Mesenchymal stem cell (in vitro differentiated cells and primary cell): ENCODE data around the gene ZNF799.
"Not testable (repeated sequence)": the region's sequence is repeated elsewhere in the genome, so short reads cannot be mapped to it uniquely, and the experiment has no call there.

Source experiments
- DNase-seq: peaks from one replicate; pipeline ENCODE4 v3.0.0-alpha.2; 2013
- H2AFZ ChIP-seq: one replicate; pipeline ENCODE4 v1.6.1; 2013; ENCODE audit warnings: low read depth, mild to moderate bottlenecking, control low read depth, inconsistent platforms, low read length, moderate library complexity
- H2AK5ac ChIP-seq: 2 replicates; pipeline ENCODE4 v1.6.1; 2013; ENCODE audit warnings: low read length, moderate library complexity, mild to moderate bottlenecking, inconsistent platforms; ENCODE audit not compliant: severe bottlenecking
- H2BK120ac ChIP-seq: one replicate; pipeline ENCODE4 v1.6.1; 2013; ENCODE audit warnings: low read depth, mild to moderate bottlenecking, inconsistent platforms, low read length, moderate library complexity
- H2BK12ac ChIP-seq, 2 experiments: one replicate each; pipeline ENCODE4 v1.6.1; 2013; ENCODE audit warnings: inconsistent platforms in 2 of 2, low read length in 2 of 2, mild to moderate bottlenecking in 2 of 2, moderate library complexity in 2 of 2, control low read depth in 1 of 2
- H2BK15ac ChIP-seq: one replicate; pipeline ENCODE4 v1.6.1; 2013; ENCODE audit warnings: mild to moderate bottlenecking, low read depth, inconsistent platforms; ENCODE audit not compliant: poor library complexity, severe bottlenecking
- H2BK5ac ChIP-seq: 2 replicates; pipeline ENCODE4 v1.6.1; 2013; ENCODE audit warnings: low read depth, mild to moderate bottlenecking, low read length, control low read depth, inconsistent platforms; ENCODE audit not compliant: poor library complexity, severe bottlenecking
- H3K14ac ChIP-seq, 2 experiments: one replicate each; pipeline ENCODE4 v1.6.1; 2013; ENCODE audit warnings: inconsistent platforms in 2 of 2, low read length in 2 of 2, control low read depth in 1 of 2, mild to moderate bottlenecking in 1 of 2, moderate library complexity in 1 of 2
- H3K18ac ChIP-seq, 2 experiments: one replicate each; pipeline ENCODE4 v1.6.1; 2013; ENCODE audit warnings: inconsistent platforms in 2 of 2, low read length in 2 of 2, control low read depth in 1 of 2, low read depth in 1 of 2, mild to moderate bottlenecking in 1 of 2
- H3K23ac ChIP-seq, 2 experiments: one replicate each; pipeline ENCODE4 v1.6.1; 2013; ENCODE audit warnings: inconsistent platforms in 2 of 2, low read length in 2 of 2, mild to moderate bottlenecking in 2 of 2, moderate library complexity in 2 of 2, control low read depth in 1 of 2
- H3K27ac ChIP-seq: 2 replicates; pipeline ENCODE4 v1.5.1; 2013; ENCODE audit warnings: mild to moderate bottlenecking, moderate library complexity, low read length, control low read depth, inconsistent platforms; ENCODE audit not compliant: poor library complexity, severe bottlenecking
- H3K27me3 ChIP-seq, 2 experiments: 2 replicates each; pipeline versions ENCODE4 v1.6.1 to v1.7.0; 2013; ENCODE audit warnings: low read length in 2 of 2, mild to moderate bottlenecking in 2 of 2, moderate library complexity in 2 of 2, control low read depth in 1 of 2, inconsistent platforms in 1 of 2; ENCODE audit not compliant: control insufficient read depth in 1 of 2, insufficient read depth in 1 of 2
- H3K36me3 ChIP-seq, 2 experiments: 2 replicates each; pipeline versions ENCODE4 v1.6.1 to v1.7.0; 2013; ENCODE audit warnings: low read length in 2 of 2, control low read depth in 1 of 2, inconsistent platforms in 1 of 2, low read depth in 1 of 2, mild to moderate bottlenecking in 1 of 2; ENCODE audit not compliant: insufficient read depth in 2 of 2, control insufficient read depth in 1 of 2
- H3K4ac ChIP-seq, 2 experiments: one replicate each; pipeline ENCODE4 v1.6.1; 2013; ENCODE audit warnings: inconsistent platforms in 2 of 2, low read length in 2 of 2, mild to moderate bottlenecking in 2 of 2, moderate library complexity in 2 of 2, control low read depth in 1 of 2, low read depth in 1 of 2
- H3K4me1 ChIP-seq: 2 replicates; pipeline ENCODE4 v1.6.1; 2013; ENCODE audit warnings: low read depth, low read length, control low read depth; ENCODE audit not compliant: control insufficient read depth, insufficient read depth
- H3K4me2 ChIP-seq: 2 replicates; pipeline ENCODE4 v1.6.1; 2013; ENCODE audit warnings: low read length, mild to moderate bottlenecking, inconsistent platforms; ENCODE audit not compliant: poor library complexity, severe bottlenecking
- H3K4me3 ChIP-seq, 2 experiments: 2 replicates each; pipeline versions ENCODE4 v1.5.1 to v1.7.0; 2013; ENCODE audit warnings: low read length in 2 of 2, mild to moderate bottlenecking in 2 of 2, control low read depth in 1 of 2, low read depth in 1 of 2; ENCODE audit not compliant: insufficient read depth in 1 of 2
- H3K79me1 ChIP-seq: replicated peaks from 2 replicates; pipeline ENCODE4 v1.6.1; 2013; ENCODE audit warnings: mild to moderate bottlenecking, control low read depth, low read length, inconsistent platforms; ENCODE audit not compliant: poor library complexity, severe bottlenecking
- H3K9ac ChIP-seq: 2 replicates; pipeline ENCODE4 v1.7.0; 2013; ENCODE audit warnings: mild to moderate bottlenecking, low read length, moderate library complexity
- H3K9me3 ChIP-seq: 2 replicates; pipeline ENCODE4 v1.7.0; 2013; ENCODE audit warnings: mild to moderate bottlenecking, low read length; ENCODE audit not compliant: control insufficient read depth
- H4K8ac ChIP-seq: one replicate; pipeline ENCODE4 v1.6.1; 2013; ENCODE audit warnings: inconsistent platforms, mild to moderate bottlenecking, low read length, moderate library complexity
- H4K91ac ChIP-seq: one replicate; pipeline ENCODE4 v1.6.1; 2013; ENCODE audit warnings: mild to moderate bottlenecking, low read length, inconsistent platforms
- WGBS: methylation state at CpG from one replicate; pipeline ENCODE4 v1.1.7; 2013; ENCODE audit warnings: mixed read lengths; 5-methylcytosine and 5-hydroxymethylcytosine counted together

Gene ZNF799

DNA sequence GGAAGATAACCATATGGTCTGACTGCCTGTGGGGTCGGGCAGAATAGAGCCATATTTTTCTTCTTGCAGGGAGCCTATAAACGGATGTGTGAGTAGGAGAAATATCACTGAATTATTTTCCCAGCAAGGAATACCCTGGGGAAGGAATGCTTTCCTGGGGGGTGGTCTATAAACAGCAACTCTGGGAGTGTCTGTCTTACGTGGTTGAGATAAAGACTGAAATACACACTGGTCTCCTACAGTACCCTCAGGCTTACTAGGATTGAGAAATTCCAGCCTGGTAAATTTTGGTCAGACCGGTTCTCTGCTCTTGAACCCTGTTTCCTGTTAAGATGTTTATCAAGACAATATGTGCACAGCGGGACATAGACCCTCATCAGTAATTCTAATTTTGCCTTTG, 16.2 kb upstream of the ZNF799 start:
- H2BK5ac ChIP-seq, H2AK5ac ChIP-seq: not testable (repeated sequence)

GRCh38 chr19:12411893-12412292, 10.8 kb upstream of the ZNF799 start:
- no peaks in the 10 kb centered on the region for H3K4me1 ChIP-seq
- H3K4me2 ChIP-seq: no peak overlapping the region
- no peak overlapping the region for H2BK12ac ChIP-seq
- H2AK5ac ChIP-seq: no peak overlapping the region
- no peak for DNase-seq
- H3K9ac ChIP-seq: no peak overlapping the region
- H2BK15ac ChIP-seq: no peak overlapping the region
- H2BK120ac ChIP-seq: no peak overlapping the region
- H3K27ac ChIP-seq: no peak overlapping the region
- H3K36me3 ChIP-seq: peaks cover 0 to 8% of the 10 kb centered on the region in 2 experiments
- H3K18ac ChIP-seq: no peak overlapping the region
- no peaks in the 10 kb centered on the region for H3K27me3 ChIP-seq
- H4K91ac ChIP-seq: no peak overlapping the region
- no peak overlapping the region for H3K4me3 ChIP-seq
- H3K9me3 ChIP-seq: peaks cover 36% of the 10 kb centered on the region
- H2AFZ ChIP-seq: no peak overlapping the region
- H3K79me1 ChIP-seq: no peaks in the 10 kb centered on the region
- H2BK5ac ChIP-seq: no peak overlapping the region
- H3K14ac ChIP-seq: no peak overlapping the region
- no peak overlapping the region for H3K4ac ChIP-seq
- no peak overlapping the region for H4K8ac ChIP-seq
- H3K23ac ChIP-seq: no peak overlapping the region
- WGBS: 90% methylated on average over 2 of the region's 2 CpGs

More for the DNA sequence above, 16.2 kb upstream of the ZNF799 start:
- not testable (repeated sequence) for H3K27ac ChIP-seq, H4K8ac ChIP-seq, H2BK15ac ChIP-seq, H2AFZ ChIP-seq, H3K79me1 ChIP-seq, H2BK120ac ChIP-seq, H3K9ac ChIP-seq, H3K4me2 ChIP-seq, H3K18ac ChIP-seq, DNase-seq, H3K27me3 ChIP-seq, H4K91ac ChIP-seq, H3K14ac ChIP-seq, H3K4me1 ChIP-seq, H3K4me3 ChIP-seq, H3K23ac ChIP-seq, H2BK12ac ChIP-seq, H3K4ac ChIP-seq
- Histone ChIP-seq H3K36me3 (peaks cover 0 to 18% of the 10 kb centered on the region in 2 experiments), H3K9me3 (peaks cover 49% of the 10 kb centered on the region)
- WGBS: 90% methylated on average over 5 of the region's 5 CpGs

DNA sequence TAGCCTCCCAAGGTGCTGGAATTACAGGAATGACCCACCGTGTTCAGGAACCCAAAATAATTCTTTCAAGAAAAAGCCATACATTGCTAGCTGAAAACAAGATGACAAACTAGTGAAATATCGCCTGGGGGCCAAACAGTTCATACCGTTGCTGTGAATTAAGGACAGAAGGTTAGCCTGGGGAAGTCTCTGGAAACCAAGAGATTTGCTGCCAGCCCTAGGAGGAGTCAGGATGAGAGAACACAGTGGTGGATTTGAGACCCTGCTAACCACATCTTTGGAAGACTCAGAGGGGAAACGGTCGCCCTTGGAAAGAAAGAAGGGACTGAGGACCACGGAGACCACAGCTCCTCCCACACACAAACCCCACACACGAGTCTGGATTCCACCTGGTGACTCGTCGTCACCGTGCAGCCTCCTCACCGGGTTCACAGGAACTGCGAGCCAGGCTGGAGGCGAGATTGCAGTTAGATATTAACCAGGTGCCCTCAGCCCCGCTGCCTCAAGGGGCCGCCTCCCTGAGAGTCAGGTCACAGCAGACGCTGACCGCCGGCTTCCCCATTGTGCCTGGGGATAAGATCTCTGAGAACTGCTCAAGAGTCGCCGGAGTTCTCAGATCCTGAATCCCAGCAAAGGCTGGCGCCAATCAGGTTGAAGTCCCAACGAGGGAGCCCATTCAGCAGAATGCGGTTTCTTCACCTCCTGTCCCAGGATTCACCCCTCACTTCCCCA, 1.0 kb downstream of the ZNF799 start:
- H3K36me3 ChIP-seq, H2BK12ac ChIP-seq, H3K14ac ChIP-seq, H3K9me3 ChIP-seq, H2BK15ac ChIP-seq, H2BK120ac ChIP-seq, H2AK5ac ChIP-seq, H3K4me1 ChIP-seq, H3K27me3 ChIP-seq, H3K4ac ChIP-seq, H3K23ac ChIP-seq, H3K79me1 ChIP-seq, H2BK5ac ChIP-seq, H4K91ac ChIP-seq: not testable (repeated sequence)
- Histone ChIP-seq H3K4me3 (peak overlapping the region; percentile 80 to 89), H3K18ac (peak overlapping the region in 1 of 2 experiments; percentile 38), H4K8ac (peak overlapping the region; percentile 37), H3K27ac (peak overlapping the region; percentile 88), H2AFZ (peak overlapping the region; percentile 83), H3K4me2 (peak overlapping the region; percentile 86), H3K9ac (peak overlapping the region; percentile 87)
- 4% methylated on average over 20 of the region's 23 CpGs for WGBS
- peak; percentile 49 for DNase-seq

- not testable (repeated sequence) for H2BK15ac ChIP-seq, H2AK5ac ChIP-seq, H3K4ac ChIP-seq, H3K14ac ChIP-seq, DNase-seq, H4K8ac ChIP-seq, H3K4me1 ChIP-seq, H3K4me2 ChIP-seq, H3K79me1 ChIP-seq, H3K23ac ChIP-seq, H3K18ac ChIP-seq, H2BK120ac ChIP-seq, H3K27ac ChIP-seq, H2BK12ac ChIP-seq, H3K9ac ChIP-seq, H2AFZ ChIP-seq, H3K27me3 ChIP-seq, H4K91ac ChIP-seq, H2BK5ac ChIP-seq
- peaks cover 62% of the 10 kb centered on the region for H3K9me3 ChIP-seq
- WGBS: 97% methylated on average over 6 of the region's 6 CpGs
- peaks cover 11 to 37% of the 10 kb centered on the region in 2 experiments for H3K36me3 ChIP-seq
- H3K4me3 ChIP-seq: peak overlapping the region in 1 of 2 experiments; percentile 42
Observed at GRCh38 chr19:12391148-12391547, 9.9 kb downstream of the ZNF799 start.
